ENCODE results near the gene WNT3.
"Not testable (repeated sequence)": the region's sequence is repeated elsewhere in the genome, so short reads cannot be mapped to it uniquely, and the experiment has no call there.

WNT3 gene

GRCh38 chr17:46782250-46782953 is 36.1 kb downstream of the WNT3 start:
- no peak for DNase-seq

GRCh38 chr17:46780003-46780373 is 38.5 kb downstream of the WNT3 start:
- DNase-seq, result no peak

GRCh38 chr17:46777943-46778915 is 40.3 kb downstream of the WNT3 start:
- no peak for DNase-seq

- no peak for DNase-seq
Measured at GRCh38 chr17:46776298-46777005, 42.0 kb downstream of the WNT3 start.

DNA sequence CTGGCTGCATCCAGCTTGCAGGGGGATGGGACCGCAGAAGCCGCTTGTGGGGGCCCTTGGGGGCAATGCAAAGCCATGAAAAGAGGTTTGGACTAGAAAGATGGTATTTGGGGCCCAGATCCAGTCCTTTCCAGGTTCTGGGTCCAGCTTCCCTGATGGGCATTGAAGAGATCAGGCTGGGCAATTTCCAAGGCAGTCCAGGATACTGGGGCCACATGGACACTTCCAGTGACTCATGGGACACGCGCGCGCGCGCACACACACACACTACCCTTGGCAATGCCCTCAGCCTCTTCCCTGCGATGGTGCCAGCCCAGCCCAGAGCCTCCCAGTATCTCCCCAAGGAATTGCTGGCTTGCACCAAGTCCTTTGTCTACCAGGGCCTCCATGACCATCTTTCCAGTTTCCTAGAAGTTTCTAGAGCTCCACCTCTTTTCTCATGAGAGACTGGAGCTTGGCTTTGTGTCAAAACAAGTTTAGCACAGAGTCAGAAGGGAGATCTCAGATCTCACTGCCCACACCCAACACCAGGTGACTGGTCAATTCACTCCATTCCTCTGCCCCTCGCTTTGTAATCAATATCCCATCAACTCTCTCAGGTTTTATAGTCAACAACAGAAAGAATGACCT is 44.3 kb downstream of the WNT3 start:
- DNase-seq, result no peak

- no peak for DNase-seq
Measured at GRCh38 chr17:46773676-46774075, 44.8 kb downstream of the WNT3 start.

DNA sequence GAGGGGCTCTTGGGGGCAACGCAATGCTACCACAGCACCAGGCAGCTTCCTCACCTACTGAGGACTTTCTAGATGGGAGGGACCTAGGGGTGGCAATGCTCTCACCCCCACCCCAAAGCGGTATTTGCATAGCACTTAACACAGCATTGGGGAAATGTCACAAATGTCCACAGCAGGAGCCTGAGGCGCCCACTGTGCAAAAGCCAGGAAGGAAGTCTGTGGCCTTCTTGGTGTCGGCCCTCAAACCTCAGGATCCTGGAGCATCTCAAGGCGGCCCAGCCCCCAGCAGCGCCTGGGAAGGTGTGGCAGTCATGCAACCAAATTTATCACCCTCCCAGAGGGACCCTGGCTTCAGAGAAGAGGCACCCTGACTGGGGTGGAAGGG is 45.3 kb downstream of the WNT3 start:
- DNase-seq, result no peak

GRCh38 chr17:46772475-46773220 is 45.8 kb downstream of the WNT3 start:
- DNase-seq, result no peak

GRCh38 chr17:46771561-46772474 is 46.7 kb downstream of the WNT3 start:
- no peak for DNase-seq

DNA sequence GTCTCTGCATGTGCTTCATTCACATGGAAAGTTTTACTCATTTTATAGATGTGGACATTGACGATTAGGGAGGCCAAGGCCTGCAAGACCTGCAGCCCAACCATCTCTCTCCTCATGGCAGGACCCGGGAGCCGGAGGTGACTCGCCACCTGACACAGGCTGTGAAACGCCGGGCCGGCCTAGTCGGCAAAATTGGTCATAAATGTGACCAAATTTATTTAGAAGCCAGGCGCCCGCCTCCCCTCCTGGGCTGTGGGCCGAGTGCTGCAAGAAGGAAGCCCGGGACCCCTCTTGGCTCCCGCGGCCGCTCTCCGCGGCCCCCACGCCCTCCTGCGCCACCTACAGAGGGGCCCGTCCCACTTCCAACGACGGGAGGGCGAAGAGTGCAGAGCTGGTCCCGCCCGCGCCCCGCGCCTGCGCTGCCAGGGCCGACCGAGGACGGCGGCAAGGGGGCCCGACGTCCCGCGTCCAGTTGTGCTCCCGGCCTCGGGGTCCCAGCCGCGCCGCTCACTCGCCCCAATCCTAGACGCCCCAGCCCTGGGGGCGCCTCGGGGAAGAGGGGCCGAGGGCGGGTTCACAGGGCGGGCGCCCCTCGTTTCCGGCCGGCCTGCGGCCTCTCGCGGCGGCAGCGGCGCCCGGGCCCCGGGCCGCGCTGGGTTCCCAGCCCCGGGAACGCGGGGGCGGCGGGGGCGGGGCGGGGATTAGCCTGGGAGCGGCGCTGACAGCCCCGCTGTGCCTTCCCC is 47.5 kb downstream of the WNT3 start:
- DNase-seq, result no peak

DNA sequence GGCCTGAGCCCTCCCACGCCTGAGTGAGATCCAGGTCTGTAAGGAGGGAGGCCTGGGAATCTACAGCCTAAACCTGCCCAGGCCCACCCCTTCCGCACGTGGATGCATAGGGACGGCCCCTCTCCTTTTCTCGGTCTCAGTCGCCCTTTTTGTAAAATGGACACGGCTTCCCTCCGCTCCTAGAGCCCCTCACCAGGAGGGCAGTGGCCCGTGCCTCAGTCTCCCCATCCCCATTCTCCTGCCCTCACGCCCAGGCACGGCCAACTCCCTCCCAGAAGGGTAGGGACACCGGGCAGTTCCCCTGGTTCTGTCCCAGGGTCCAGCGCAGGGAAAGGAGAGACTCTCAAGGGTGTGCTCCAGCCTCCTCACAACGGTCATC is 48.1 kb downstream of the WNT3 start:
- DNase-seq, result no peak

GRCh38 chr17:46769531-46770438 is 48.7 kb downstream of the WNT3 start:
- no peak for DNase-seq

DNA sequence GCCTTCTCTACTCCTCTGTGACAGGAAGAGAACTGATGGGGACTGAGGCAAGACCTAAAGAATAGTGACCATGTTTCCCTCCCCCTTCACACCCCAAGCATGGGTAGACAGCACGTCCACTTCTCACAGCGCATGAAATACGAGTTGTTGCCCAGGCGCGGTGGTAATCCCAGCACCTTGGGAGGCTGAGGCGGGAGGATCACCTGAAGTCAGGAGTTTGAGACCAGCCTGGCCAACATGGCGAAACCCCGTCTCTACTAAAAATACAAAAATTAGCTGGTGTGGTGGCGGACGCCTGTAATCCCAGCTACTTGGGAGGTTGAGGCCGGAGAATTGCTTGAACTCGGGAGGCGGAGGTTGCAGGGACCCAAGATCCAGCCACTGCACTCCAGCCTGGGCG is 49.6 kb downstream of the WNT3 start:
- DNase-seq, result not testable (repeated sequence)

GRCh38 chr17:46768540-46768870 is 50.0 kb downstream of the WNT3 start:
- DNase-seq, result no peak

GRCh38 chr17:46766493-46767491 is 51.7 kb downstream of the WNT3 start:
- no peak for DNase-seq

GRCh38 chr17:46765453-46765852 is 53.0 kb downstream of the WNT3 start:
- no peak for DNase-seq

DNA sequence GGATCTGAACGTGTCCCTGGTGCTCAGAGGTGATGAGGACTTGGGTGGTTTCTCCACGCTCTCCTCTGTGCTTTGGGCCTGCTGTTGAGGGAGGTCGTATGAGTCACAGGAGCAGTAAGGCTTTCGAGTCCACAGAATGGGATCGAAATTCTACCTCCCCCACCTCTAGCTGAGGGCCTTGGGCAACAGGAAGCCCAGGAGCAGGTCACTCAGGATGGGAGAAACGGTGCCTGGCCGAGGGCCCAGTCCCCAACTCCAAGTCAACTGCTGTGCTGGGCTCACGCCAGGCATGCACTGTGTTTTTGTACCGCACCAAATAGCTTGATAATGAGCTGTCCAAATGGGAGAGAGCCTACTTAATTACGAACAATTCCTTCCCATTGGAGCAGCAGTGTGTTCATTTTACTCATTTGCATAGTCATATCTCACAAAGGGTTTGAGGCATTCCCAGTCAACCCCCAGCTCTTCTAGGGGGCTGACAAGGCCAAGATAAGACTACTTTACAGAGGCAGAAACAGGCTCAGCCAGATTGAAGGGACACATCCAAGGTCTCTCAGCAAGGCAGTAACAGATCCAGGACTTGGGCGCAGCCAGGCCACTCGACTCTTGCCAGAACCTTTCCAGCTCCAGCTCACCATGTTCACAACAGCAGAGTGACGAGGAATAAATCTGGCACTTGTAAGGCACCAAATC is 53.6 kb downstream of the WNT3 start:
- DNase-seq, result no peak
